GM23338 (cell line): Measurements from ENCODE around the gene ZNF774. TPM values are rescaled to one million over a fixed set of nuclear protein-coding genes. Genes with fewer than 3 reads are reported as not detected.

ENCODE experiments used
- CREB1 ChIP-seq: fragments of 250-450 bp; sonication (Bioruptor Pico); IDR thresholded peaks from 2 replicates; pipeline ENCODE4 v1.5.0; 2020; ENCODE audit warnings: low read depth, mild to moderate bottlenecking, moderate library complexity
- JUNB ChIP-seq: IDR thresholded peaks from one replicate; pipeline ENCODE4 v1.6.1; 2016; ENCODE audit warnings: antibody characterized with exemption; ENCODE audit not compliant: unreplicated experiment
- NANOG ChIP-seq: IDR thresholded peaks from 2 replicates; pipeline ENCODE4 v1.6.1; 2016; ENCODE audit warnings: antibody characterized with exemption, borderline replicate concordance
- ZNF114 ChIP-seq: fragments of 250-450 bp; sonication (Bioruptor Pico); IDR thresholded peaks from 2 replicates; pipeline ENCODE4 v1.5.0; 2020; ENCODE audit warnings: mild to moderate bottlenecking, moderate library complexity
- polyA plus RNA-seq: library from polyadenylated mRNA; unstranded; fragments of >200 nt; fragmentation: Nextera tagmentation; extraction: Ambion mirVana; gene quantifications from 2 replicates; pipeline ENCODE4 v1.2.1, GENCODE V29; 2016
- small RNA-seq: library from RNA; depleted of rRNA; stranded (forward); fragments of <200 nt; gene quantifications from one replicate; pipeline ENCODE3, GENCODE V24; 2014; ENCODE audit warnings: low replicate concordance
- total RNA-seq: library from RNA; depleted of rRNA; stranded (reverse); fragments of >200 nt; shearing (Covaris generic); gene quantifications from 2 replicates; pipeline ENCODE4 v1.2.3, GENCODE V29; 2014; rRNA removed
- TF ChIP-seq, protein P1 (sequence below), 2 experiments: fragments of 200-600 bp in 1 of 2; sonication (generic) in 1 of 2; conservative IDR thresholded peaks; 2 replicates each; pipeline versions ENCODE4 v1.5.1 to v1.6.1; 2016 to 2017; ENCODE audit warnings: antibody characterized with exemption in 2 of 2, low read depth in 2 of 2, mild to moderate bottlenecking in 2 of 2, moderate library complexity in 1 of 2

ZNF774 gene
- total and polyA plus RNA-seq, 2 experiments from 2014 or later, result 0.45 to 1.8 TPM

DNA sequence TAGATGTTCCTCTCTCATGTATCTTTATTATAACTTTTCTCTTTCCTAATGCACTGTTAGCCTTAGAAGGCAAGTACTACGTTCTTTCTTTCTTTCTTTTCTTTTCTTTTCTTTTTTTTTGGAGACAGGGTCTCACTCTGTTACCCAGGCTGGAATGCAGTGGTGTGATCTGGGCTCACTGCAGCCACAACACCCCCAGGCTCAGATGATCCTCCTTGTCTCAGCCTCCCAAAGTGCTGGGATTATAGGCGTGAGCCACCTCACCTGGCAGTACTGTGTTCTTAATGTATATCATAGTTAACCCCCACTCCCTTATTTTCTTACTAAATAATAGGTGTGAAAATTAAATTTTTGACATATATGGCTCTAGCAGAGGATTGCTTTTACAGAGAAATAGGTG, 59.1 kb downstream of the ZNF774 start (continued):
- TF ChIP-seq, protein P1, sequence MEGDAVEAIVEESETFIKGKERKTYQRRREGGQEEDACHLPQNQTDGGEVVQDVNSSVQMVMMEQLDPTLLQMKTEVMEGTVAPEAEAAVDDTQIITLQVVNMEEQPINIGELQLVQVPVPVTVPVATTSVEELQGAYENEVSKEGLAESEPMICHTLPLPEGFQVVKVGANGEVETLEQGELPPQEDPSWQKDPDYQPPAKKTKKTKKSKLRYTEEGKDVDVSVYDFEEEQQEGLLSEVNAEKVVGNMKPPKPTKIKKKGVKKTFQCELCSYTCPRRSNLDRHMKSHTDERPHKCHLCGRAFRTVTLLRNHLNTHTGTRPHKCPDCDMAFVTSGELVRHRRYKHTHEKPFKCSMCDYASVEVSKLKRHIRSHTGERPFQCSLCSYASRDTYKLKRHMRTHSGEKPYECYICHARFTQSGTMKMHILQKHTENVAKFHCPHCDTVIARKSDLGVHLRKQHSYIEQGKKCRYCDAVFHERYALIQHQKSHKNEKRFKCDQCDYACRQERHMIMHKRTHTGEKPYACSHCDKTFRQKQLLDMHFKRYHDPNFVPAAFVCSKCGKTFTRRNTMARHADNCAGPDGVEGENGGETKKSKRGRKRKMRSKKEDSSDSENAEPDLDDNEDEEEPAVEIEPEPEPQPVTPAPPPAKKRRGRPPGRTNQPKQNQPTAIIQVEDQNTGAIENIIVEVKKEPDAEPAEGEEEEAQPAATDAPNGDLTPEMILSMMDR (conservative IDR thresholded peaks at IDR 0.05; ENCODE audit: low read depth in 2 of 2), result no peak
- TF ChIP-seq JUNB, result no peak
- TF ChIP-seq NANOG, result no peak
- no peak for TF ChIP-seq CREB1 (CRISPR knock-in tag)
- no peak for TF ChIP-seq ZNF114 (CRISPR knock-in tag)

Small RNA genes lying within 50 kb of the gene (small RNA-seq; reads per million reads assigned to genes)
- gene NDUFA3P4, result not detected

Other genes starting within 250 kb of the ZNF774 start
- 63.6 and 64.0 TPM in 2 replicates for gene IDH2, start 249.8 kb upstream of the ZNF774 start, total RNA-seq
- gene IDH2, start 249.8 kb upstream of the ZNF774 start, polyA plus RNA-seq, result 54.9 and 58.1 TPM in 2 replicates
- gene SEMA4B, start 151.0 kb upstream of the ZNF774 start, total RNA-seq, result 41.2 and 48.2 TPM in 2 replicates
- gene SEMA4B, start 151.0 kb upstream of the ZNF774 start, polyA plus RNA-seq, result 16.7 and 19.5 TPM in 2 replicates
- 9.8 and 11.2 TPM in 2 replicates for gene CIB1, start 118.3 kb upstream of the ZNF774 start, total RNA-seq
- gene CIB1, start 118.3 kb upstream of the ZNF774 start, polyA plus RNA-seq, result 33.5 and 35.9 TPM in 2 replicates
- 1.2 and 3.8 TPM in 2 replicates for gene GDPGP1, start 118.1 kb upstream of the ZNF774 start, total RNA-seq
- 0.52 and 0.61 TPM in 2 replicates for gene GDPGP1, start 118.1 kb upstream of the ZNF774 start, polyA plus RNA-seq
- not detected in 2 replicates for gene TTLL13, start 102.7 kb upstream of the ZNF774 start, total RNA-seq
- not detected in 2 replicates for gene TTLL13, start 102.7 kb upstream of the ZNF774 start, polyA plus RNA-seq
- 92.2 and 131 TPM in 2 replicates for gene NGRN, start 86.6 kb upstream of the ZNF774 start, total RNA-seq
- gene NGRN, start 86.6 kb upstream of the ZNF774 start, polyA plus RNA-seq, result 79.2 and 88.9 TPM in 2 replicates
- 136 and 159 TPM in 2 replicates for gene IQGAP1, start 36.0 kb downstream of the ZNF774 start, total RNA-seq
- gene IQGAP1, start 36.0 kb downstream of the ZNF774 start, polyA plus RNA-seq, result 92.7 and 92.9 TPM in 2 replicates
- gene CRTC3, start 177.6 kb downstream of the ZNF774 start, total RNA-seq, result 3.8 and 6.5 TPM in 2 replicates
- gene CRTC3, start 177.6 kb downstream of the ZNF774 start, polyA plus RNA-seq, result 1.2 and 2.8 TPM in 2 replicates